Measurements from ENCODE around the gene DTHD1. TPM values are rescaled to one million over a fixed set of nuclear protein-coding genes. Genes with fewer than 3 reads are reported as not detected.
A peak's percentile ranks its signal among the peaks of the same experiment; 100 is the strongest.

The DTHD1 gene
- total and polyA plus RNA-seq, 8 donors, result 0.38 to 6.4 (median 4.3) TPM

GRCh38 chr4:36288731-36289426 lies 7.5 kb downstream of the DTHD1 start:
- Histone ChIP-seq H3K9me3 (no peaks in the 10 kb centered on the region), H3K27me3 (no peaks in the 10 kb centered on the region), H3K4me1 (peaks cover 0 to 3% of the 10 kb centered on the region in 2 donors), H3K4me3 (no peak overlapping the region), H3K36me3 (no peaks in the 10 kb centered on the region), H3K27ac (no peak overlapping the region)
- DNase-seq, result no peak
- TF ChIP-seq CTCF (IDR thresholded peaks at IDR 0.05), result no peak
- intact Hi-C loops (cut with DNase I), result no loop called here
- ATAC-seq, result no peak

GRCh38 chr4:36290641-36291040 lies 9.2 kb downstream of the DTHD1 start:
- H3K36me3 ChIP-seq, result no peaks in the 10 kb centered on the region
- no peaks in the 10 kb centered on the region for H3K9me3 ChIP-seq
- intact Hi-C loops (cut with DNase I), result no loop called here
- no peak overlapping the region for H3K27ac ChIP-seq
- H3K27me3 ChIP-seq, result no peaks in the 10 kb centered on the region
- no peak for DNase-seq
- no peak overlapping the region for H3K4me3 ChIP-seq
- H3K4me1 ChIP-seq, result peaks cover 0 to 3% of the 10 kb centered on the region in 2 donors
- TF ChIP-seq CTCF (IDR thresholded peaks at IDR 0.05), result no peak
- ATAC-seq, result no peak

- Histone ChIP-seq H3K4me1 (peaks cover 0 to 3% of the 10 kb centered on the region in 2 donors), H3K9me3 (no peaks in the 10 kb centered on the region), H3K27me3 (no peaks in the 10 kb centered on the region), H3K36me3 (no peaks in the 10 kb centered on the region), H3K27ac (no peak overlapping the region), H3K4me3 (no peak overlapping the region)
- no peak for DNase-seq
- ATAC-seq, result no peak
- intact Hi-C loops (cut with DNase I), result no loop called here
- TF ChIP-seq CTCF (IDR thresholded peaks at IDR 0.05), result no peak
Observed at GRCh38 chr4:36292556-36293188, 11.3 kb downstream of the DTHD1 start.

- H3K27me3 ChIP-seq, result no peaks in the 10 kb centered on the region
- intact Hi-C loops (cut with DNase I), result no loop called here
- ATAC-seq (no peak), DNase-seq (no peak)
- no peak overlapping the region for H3K27ac ChIP-seq
- H3K36me3 ChIP-seq, result no peaks in the 10 kb centered on the region
- TF ChIP-seq CTCF (IDR thresholded peaks at IDR 0.05), result no peak
- peaks cover 0 to 30% of the 10 kb centered on the region in 2 donors for H3K4me1 ChIP-seq
- H3K4me3 ChIP-seq, result no peak overlapping the region
- no peaks in the 10 kb centered on the region for H3K9me3 ChIP-seq
Observed at GRCh38 chr4:36301127-36301526, 19.7 kb downstream of the DTHD1 start.

GRCh38 chr4:36303426-36304137 lies 22.2 kb downstream of the DTHD1 start:
- no peak for DNase-seq
- peaks cover 0 to 30% of the 10 kb centered on the region in 2 donors for H3K4me1 ChIP-seq
- no peak for TF ChIP-seq CTCF (IDR thresholded peaks at IDR 0.05)
- H3K4me3 ChIP-seq, result no peak overlapping the region
- no peaks in the 10 kb centered on the region for H3K36me3 ChIP-seq
- peak; percentile 38 for ATAC-seq
- peak overlapping the region in 1 of 2 donors; percentile 75 for H3K27ac ChIP-seq
- H3K9me3 ChIP-seq, result no peaks in the 10 kb centered on the region
- H3K27me3 ChIP-seq, result no peaks in the 10 kb centered on the region
- intact Hi-C loops (cut with DNase I), result no loop called here

Data from left lung (tissue), 10 donors.